K562 (cell line): ENCODE data around the gene DIPK1B. TPM values are rescaled to one million over a fixed set of nuclear protein-coding genes. Genes with fewer than 3 reads are reported as not detected.

Source experiments
- CHAMP1 ChIP-seq: fragments of 450-650 bp; IDR thresholded peaks from 2 replicates; pipeline ENCODE4 v1.6.1; 2016; ENCODE audit warnings: mild to moderate bottlenecking
- ETV5 ChIP-seq: sonication (generic); formaldehyde crosslinking; IDR thresholded peaks from 2 replicates; pipeline ENCODE4 v1.4.0; 2020; ENCODE audit warnings: low read depth, mild to moderate bottlenecking, missing genetic modification reagents
- FOSL1 ChIP-seq: fragments of 200-800 bp; sonication (Bioruptor generic); conservative IDR thresholded peaks from 2 replicates; pipeline ENCODE4 v1.6.1; 2016; ENCODE audit warnings: missing genetic modification characterization, missing compliant biosample characterization
- FOXJ3 ChIP-seq: sonication (generic); formaldehyde crosslinking; IDR thresholded peaks from 2 replicates; pipeline ENCODE4 v1.4.0; 2020; ENCODE audit warnings: mild to moderate bottlenecking, missing genetic modification reagents
- HIVEP1 ChIP-seq: fragments of 250-450 bp; sonication (Bioruptor Pico); IDR thresholded peaks from 2 replicates; pipeline ENCODE4 v1.4.0; 2020; ENCODE audit warnings: mild to moderate bottlenecking
- MED1 ChIP-seq: sonication (generic); formaldehyde crosslinking; IDR thresholded peaks from 2 replicates; pipeline ENCODE4 v1.8.1; 2023; ENCODE audit warnings: missing genetic modification reagents, borderline replicate concordance
- NONO ChIP-seq, 2 experiments: fragments of 200-400 bp in 1 of 2; fragments of 450-650 bp in 1 of 2; formaldehyde crosslinking in 1 of 2; IDR thresholded peaks; 2 replicates each; pipeline ENCODE4 v1.6.1; 2017; ENCODE audit warnings: low read depth in 2 of 2, mild to moderate bottlenecking in 2 of 2, moderate library complexity in 2 of 2, low read length in 1 of 2
- POLR2H ChIP-seq: IDR thresholded peaks from 2 replicates; pipeline ENCODE4 v1.6.1; 2016; ENCODE audit warnings: missing genetic modification characterization, low read depth, mild to moderate bottlenecking, control low read depth, missing compliant biosample characterization, moderate library complexity
- RBM22 ChIP-seq: fragments of 200-400 bp; formaldehyde crosslinking; IDR thresholded peaks from 2 replicates; pipeline ENCODE4 v1.6.1; 2018; ENCODE audit warnings: low read length, low read depth; ENCODE audit not compliant: poor library complexity, severe bottlenecking
- SIN3B ChIP-seq: fragments of 450-650 bp; IDR thresholded peaks from 2 replicates; pipeline ENCODE4 v1.6.1; 2017; ENCODE audit warnings: low read depth, mild to moderate bottlenecking, moderate library complexity
- SMARCA5 ChIP-seq: fragments of 450-650 bp; IDR thresholded peaks from 2 replicates; pipeline ENCODE4 v1.6.1; 2016
- ZNF324 ChIP-seq: fragments of 250-450 bp; sonication (Bioruptor Pico); IDR thresholded peaks from 2 replicates; pipeline ENCODE4 v1.4.0; 2020; ENCODE audit warnings: mild to moderate bottlenecking
- polyA plus RNA-seq, 8 experiments: library from polyadenylated mRNA; depleted of rRNA in 4 of 8; stranded (reverse) in 5 of 8; unstranded in 3 of 8; fragments of >200 nt; fragmentation: Nextera tagmentation in 2 of 8; fragmentation: Illumina TruSeq in 1 of 8; extraction: Ambion mirVana in 2 of 8; extraction: Trizol in 1 of 8; gene quantifications; 2 replicates each; pipeline versions ENCODE4 v1.2.1 to v1.2.3, GENCODE V29; 2011 to 2014; ENCODE audit warnings: inconsistent platforms in 1 of 8, missing spikeins in 1 of 8
- total RNA-seq, 7 experiments: library from RNA; depleted of rRNA in 6 of 7; stranded (reverse); fragments of >200 nt in 6 of 7; fragmentation: Illumina TruSeq in 2 of 7; extraction: Trizol in 2 of 7; gene quantifications; 2 replicates each; pipeline versions ENCODE4 v1.2.1 to v1.2.3, GENCODE V29; 2011 to 2021; ENCODE audit warnings: low replicate concordance in 1 of 7
- TF ChIP-seq, protein P1 (sequence below): fragments of 450-650 bp; IDR thresholded peaks from 2 replicates; pipeline ENCODE4 v1.6.1; 2016; ENCODE audit warnings: mild to moderate bottlenecking, moderate library complexity

Gene DIPK1B
- total and polyA plus RNA-seq, 9 of the 15 experiments (the other 6 are each of a cell fraction or from before 2014, with no cell fraction given), result 0.08 to 22.3 (median 5.9) TPM

GRCh38 chr9:136711751-136712689, at the start of gene DIPK1B (continued):
- TF ChIP-seq MED1 (no peak), CHAMP1 (no peak), HIVEP1 (CRISPR knock-in tag) (no peak), SMARCA5 (no peak), SIN3B (no peak), ETV5 (no peak), POLR2H (tag) (no peak), FOXJ3 (CRISPR knock-in tag) (no peak), RBM22 (no peak), FOSL1 (tag) (no peak), NONO (IDR thresholded peaks at IDR 0.05; ENCODE audit: low read depth in 2 of 2, low read length in 1 of 2) (no peak), ZNF324 (no peak)
- TF ChIP-seq, protein P1, sequence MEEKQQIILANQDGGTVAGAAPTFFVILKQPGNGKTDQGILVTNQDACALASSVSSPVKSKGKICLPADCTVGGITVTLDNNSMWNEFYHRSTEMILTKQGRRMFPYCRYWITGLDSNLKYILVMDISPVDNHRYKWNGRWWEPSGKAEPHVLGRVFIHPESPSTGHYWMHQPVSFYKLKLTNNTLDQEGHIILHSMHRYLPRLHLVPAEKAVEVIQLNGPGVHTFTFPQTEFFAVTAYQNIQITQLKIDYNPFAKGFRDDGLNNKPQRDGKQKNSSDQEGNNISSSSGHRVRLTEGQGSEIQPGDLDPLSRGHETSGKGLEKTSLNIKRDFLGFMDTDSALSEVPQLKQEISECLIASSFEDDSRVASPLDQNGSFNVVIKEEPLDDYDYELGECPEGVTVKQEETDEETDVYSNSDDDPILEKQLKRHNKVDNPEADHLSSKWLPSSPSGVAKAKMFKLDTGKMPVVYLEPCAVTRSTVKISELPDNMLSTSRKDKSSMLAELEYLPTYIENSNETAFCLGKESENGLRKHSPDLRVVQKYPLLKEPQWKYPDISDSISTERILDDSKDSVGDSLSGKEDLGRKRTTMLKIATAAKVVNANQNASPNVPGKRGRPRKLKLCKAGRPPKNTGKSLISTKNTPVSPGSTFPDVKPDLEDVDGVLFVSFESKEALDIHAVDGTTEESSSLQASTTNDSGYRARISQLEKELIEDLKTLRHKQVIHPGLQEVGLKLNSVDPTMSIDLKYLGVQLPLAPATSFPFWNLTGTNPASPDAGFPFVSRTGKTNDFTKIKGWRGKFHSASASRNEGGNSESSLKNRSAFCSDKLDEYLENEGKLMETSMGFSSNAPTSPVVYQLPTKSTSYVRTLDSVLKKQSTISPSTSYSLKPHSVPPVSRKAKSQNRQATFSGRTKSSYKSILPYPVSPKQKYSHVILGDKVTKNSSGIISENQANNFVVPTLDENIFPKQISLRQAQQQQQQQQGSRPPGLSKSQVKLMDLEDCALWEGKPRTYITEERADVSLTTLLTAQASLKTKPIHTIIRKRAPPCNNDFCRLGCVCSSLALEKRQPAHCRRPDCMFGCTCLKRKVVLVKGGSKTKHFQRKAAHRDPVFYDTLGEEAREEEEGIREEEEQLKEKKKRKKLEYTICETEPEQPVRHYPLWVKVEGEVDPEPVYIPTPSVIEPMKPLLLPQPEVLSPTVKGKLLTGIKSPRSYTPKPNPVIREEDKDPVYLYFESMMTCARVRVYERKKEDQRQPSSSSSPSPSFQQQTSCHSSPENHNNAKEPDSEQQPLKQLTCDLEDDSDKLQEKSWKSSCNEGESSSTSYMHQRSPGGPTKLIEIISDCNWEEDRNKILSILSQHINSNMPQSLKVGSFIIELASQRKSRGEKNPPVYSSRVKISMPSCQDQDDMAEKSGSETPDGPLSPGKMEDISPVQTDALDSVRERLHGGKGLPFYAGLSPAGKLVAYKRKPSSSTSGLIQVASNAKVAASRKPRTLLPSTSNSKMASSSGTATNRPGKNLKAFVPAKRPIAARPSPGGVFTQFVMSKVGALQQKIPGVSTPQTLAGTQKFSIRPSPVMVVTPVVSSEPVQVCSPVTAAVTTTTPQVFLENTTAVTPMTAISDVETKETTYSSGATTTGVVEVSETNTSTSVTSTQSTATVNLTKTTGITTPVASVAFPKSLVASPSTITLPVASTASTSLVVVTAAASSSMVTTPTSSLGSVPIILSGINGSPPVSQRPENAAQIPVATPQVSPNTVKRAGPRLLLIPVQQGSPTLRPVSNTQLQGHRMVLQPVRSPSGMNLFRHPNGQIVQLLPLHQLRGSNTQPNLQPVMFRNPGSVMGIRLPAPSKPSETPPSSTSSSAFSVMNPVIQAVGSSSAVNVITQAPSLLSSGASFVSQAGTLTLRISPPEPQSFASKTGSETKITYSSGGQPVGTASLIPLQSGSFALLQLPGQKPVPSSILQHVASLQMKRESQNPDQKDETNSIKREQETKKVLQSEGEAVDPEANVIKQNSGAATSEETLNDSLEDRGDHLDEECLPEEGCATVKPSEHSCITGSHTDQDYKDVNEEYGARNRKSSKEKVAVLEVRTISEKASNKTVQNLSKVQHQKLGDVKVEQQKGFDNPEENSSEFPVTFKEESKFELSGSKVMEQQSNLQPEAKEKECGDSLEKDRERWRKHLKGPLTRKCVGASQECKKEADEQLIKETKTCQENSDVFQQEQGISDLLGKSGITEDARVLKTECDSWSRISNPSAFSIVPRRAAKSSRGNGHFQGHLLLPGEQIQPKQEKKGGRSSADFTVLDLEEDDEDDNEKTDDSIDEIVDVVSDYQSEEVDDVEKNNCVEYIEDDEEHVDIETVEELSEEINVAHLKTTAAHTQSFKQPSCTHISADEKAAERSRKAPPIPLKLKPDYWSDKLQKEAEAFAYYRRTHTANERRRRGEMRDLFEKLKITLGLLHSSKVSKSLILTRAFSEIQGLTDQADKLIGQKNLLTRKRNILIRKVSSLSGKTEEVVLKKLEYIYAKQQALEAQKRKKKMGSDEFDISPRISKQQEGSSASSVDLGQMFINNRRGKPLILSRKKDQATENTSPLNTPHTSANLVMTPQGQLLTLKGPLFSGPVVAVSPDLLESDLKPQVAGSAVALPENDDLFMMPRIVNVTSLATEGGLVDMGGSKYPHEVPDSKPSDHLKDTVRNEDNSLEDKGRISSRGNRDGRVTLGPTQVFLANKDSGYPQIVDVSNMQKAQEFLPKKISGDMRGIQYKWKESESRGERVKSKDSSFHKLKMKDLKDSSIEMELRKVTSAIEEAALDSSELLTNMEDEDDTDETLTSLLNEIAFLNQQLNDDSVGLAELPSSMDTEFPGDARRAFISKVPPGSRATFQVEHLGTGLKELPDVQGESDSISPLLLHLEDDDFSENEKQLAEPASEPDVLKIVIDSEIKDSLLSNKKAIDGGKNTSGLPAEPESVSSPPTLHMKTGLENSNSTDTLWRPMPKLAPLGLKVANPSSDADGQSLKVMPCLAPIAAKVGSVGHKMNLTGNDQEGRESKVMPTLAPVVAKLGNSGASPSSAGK, result no peak
